SH-SY5Y (cell line): ENCODE measurements around the gene FCN3.

ENCODE experiments used
- GATA2 ChIP-seq: IDR thresholded peaks from 2 replicates; pipeline ENCODE4 v1.6.1; 2011; ENCODE audit warnings: mild to moderate bottlenecking, low read depth, low read length
- GATA3 ChIP-seq: IDR thresholded peaks from 2 replicates; pipeline ENCODE4 v1.6.1; 2011; ENCODE audit warnings: low read depth, mild to moderate bottlenecking, low read length, moderate library complexity

FCN3 gene

GRCh38 chr1:27374362-27375086 lies at the start of gene FCN3:
Gene FCN3, minus strand, starts transcription at chr1:27374824. Its CDS starts 6 bp downstream, at chr1:27374818.
- TF ChIP-seq GATA2, result no peak
- no peak for TF ChIP-seq GATA3

GRCh38 chr1:27423709-27424108 lies 49.1 kb upstream of the FCN3 start:
- no peak for TF ChIP-seq GATA3
- no peak for TF ChIP-seq GATA2

- TF ChIP-seq GATA3 (no peak), GATA2 (no peak)
Measured at GRCh38 chr1:27418326-27419185, 43.9 kb upstream of the FCN3 start.

GRCh38 chr1:27417713-27418112 lies 43.1 kb upstream of the FCN3 start:
- TF ChIP-seq GATA3 (no peak), GATA2 (no peak)

- TF ChIP-seq GATA3 (no peak), GATA2 (no peak)
Measured at GRCh38 chr1:27416387-27417111, 41.9 kb upstream of the FCN3 start.

GRCh38 chr1:27414091-27414490 lies 39.5 kb upstream of the FCN3 start:
- TF ChIP-seq GATA2 (no peak), GATA3 (no peak)

- TF ChIP-seq GATA2 (no peak), GATA3 (no peak)
Measured at GRCh38 chr1:27413004-27413403, 38.4 kb upstream of the FCN3 start.

- TF ChIP-seq GATA2 (no peak), GATA3 (no peak)
Measured at GRCh38 chr1:27412502-27412901, 37.9 kb upstream of the FCN3 start.

GRCh38 chr1:27410709-27411108 lies 36.1 kb upstream of the FCN3 start:
- TF ChIP-seq GATA2 (no peak), GATA3 (no peak)

- TF ChIP-seq GATA3 (no peak), GATA2 (no peak)
Measured at GRCh38 chr1:27409669-27410068, 35.0 kb upstream of the FCN3 start.

GRCh38 chr1:27408151-27408550 lies 33.5 kb upstream of the FCN3 start:
- TF ChIP-seq GATA3 (no peak), GATA2 (no peak)

GRCh38 chr1:27406362-27406680 lies 31.7 kb upstream of the FCN3 start:
- TF ChIP-seq GATA3 (no peak), GATA2 (no peak)

GRCh38 chr1:27405074-27405473 lies 30.4 kb upstream of the FCN3 start:
- TF ChIP-seq GATA2 (no peak), GATA3 (no peak)

- no peak for TF ChIP-seq GATA3
- TF ChIP-seq GATA2, result no peak
Measured at GRCh38 chr1:27403931-27404330, 29.3 kb upstream of the FCN3 start.
